HepG2 (cell line): ENCODE data around the gene CPAMD8. TPM values are rescaled to one million over a fixed set of nuclear protein-coding genes. Genes with fewer than 3 reads are reported as not detected.
A peak's percentile ranks its signal among the peaks of the same experiment; 100 is the strongest.

Source experiments
- ARNTL ChIP-seq: sonication (generic); formaldehyde crosslinking; IDR thresholded peaks from 2 replicates; pipeline ENCODE4 v1.4.0; 2020; ENCODE audit warnings: mild to moderate bottlenecking, missing genetic modification reagents
- ATAD3A ChIP-seq: sonication (generic); formaldehyde crosslinking; IDR thresholded peaks from 2 replicates; pipeline ENCODE4 v1.4.0; 2020; ENCODE audit warnings: missing genetic modification reagents
- CREBL2 ChIP-seq: sonication (generic); formaldehyde crosslinking; IDR thresholded peaks from 2 replicates; pipeline ENCODE4 v1.8.1; 2023; ENCODE audit warnings: missing genetic modification reagents, mild to moderate bottlenecking, borderline replicate concordance
- CTCF ChIP-seq: sonication (generic); formaldehyde crosslinking; IDR thresholded peaks from 2 replicates; pipeline ENCODE4 v1.5.0; 2020; ENCODE audit warnings: mild to moderate bottlenecking, missing genetic modification reagents, moderate library complexity
- DBP ChIP-seq: sonication (generic); formaldehyde crosslinking; IDR thresholded peaks from 2 replicates; pipeline ENCODE4 v1.4.0; 2020; ENCODE audit warnings: missing genetic modification reagents; ENCODE audit errors: not compliant biosample characterization
- ELK4 ChIP-seq: sonication (generic); formaldehyde crosslinking; IDR thresholded peaks from 2 replicates; pipeline ENCODE4 v1.9.0; 2021; ENCODE audit warnings: missing genetic modification reagents, borderline replicate concordance
- HHEX ChIP-seq: IDR thresholded peaks from 2 replicates; pipeline ENCODE4 v1.6.1; 2016; ENCODE audit warnings: control low read depth
- HOXA5 ChIP-seq: sonication (generic); formaldehyde crosslinking; IDR thresholded peaks from 2 replicates; pipeline ENCODE4 v1.4.0; 2020; ENCODE audit warnings: missing genetic modification reagents
- LCORL ChIP-seq, 2 experiments: fragments of 450-650 bp in 1 of 2; sonication (generic) in 1 of 2; formaldehyde crosslinking in 1 of 2; IDR thresholded peaks; 2 replicates each; pipeline versions ENCODE4 v1.5.0 to v1.6.1; 2017 to 2020; ENCODE audit warnings: antibody characterized with exemption in 1 of 2, missing genetic modification reagents in 1 of 2
- MLLT10 ChIP-seq: sonication (generic); formaldehyde crosslinking; IDR thresholded peaks from 2 replicates; pipeline ENCODE4 v1.4.0; 2020; ENCODE audit warnings: missing genetic modification reagents
- MTA1 ChIP-seq: sonication (generic); formaldehyde crosslinking; IDR thresholded peaks from 2 replicates; pipeline ENCODE4 v1.4.0; 2020; ENCODE audit warnings: missing genetic modification reagents, mild to moderate bottlenecking, borderline replicate concordance
- MTF1 ChIP-seq: sonication (generic); formaldehyde crosslinking; IDR thresholded peaks from 2 replicates; pipeline ENCODE4 v1.5.0; 2020; ENCODE audit warnings: missing genetic modification reagents
- POLR2AphosphoS5 ChIP-seq: IDR thresholded peaks from 2 replicates; pipeline ENCODE4 v1.6.1; 2012; ENCODE audit warnings: low read depth, low read length
- RNF2 ChIP-seq: fragments of 450-650 bp; conservative IDR thresholded peaks from 2 replicates; pipeline ENCODE4 v1.6.1; 2016; ENCODE audit warnings: low read depth
- SMARCC2 ChIP-seq: fragments of 450-650 bp; IDR thresholded peaks from 2 replicates; pipeline ENCODE4 v1.6.1; 2017; ENCODE audit warnings: antibody characterized with exemption, mild to moderate bottlenecking
- SMC3 ChIP-seq: IDR thresholded peaks from 2 replicates; pipeline ENCODE4 v1.6.1; 2011; ENCODE audit warnings: low read length, improper control_type of control experiment
- SOX13 ChIP-seq, 3 experiments: fragments of 450-650 bp in 1 of 3; sonication (generic) in 1 of 3; formaldehyde crosslinking in 1 of 3; IDR thresholded peaks in 2 of 3; conservative IDR thresholded peaks in 1 of 3; 2 replicates each; pipeline versions ENCODE4 v1.5.0 to v1.6.1; 2016 to 2020; ENCODE audit warnings: antibody characterized with exemption in 1 of 3, mild to moderate bottlenecking in 1 of 3, missing compliant biosample characterization in 1 of 3, missing genetic modification reagents in 1 of 3, moderate library complexity in 1 of 3
- XRCC5 ChIP-seq: fragments of 200-400 bp; formaldehyde crosslinking; optimal IDR thresholded peaks from 2 replicates; pipeline ENCODE3; 2017; ENCODE audit warnings: mild to moderate bottlenecking, low read length
- ZBTB42 ChIP-seq: sonication (generic); formaldehyde crosslinking; IDR thresholded peaks from 2 replicates; pipeline ENCODE4 v1.5.0; 2020; ENCODE audit warnings: mild to moderate bottlenecking, missing genetic modification reagents
- ZFP36 ChIP-seq: fragments of 150-350 bp; IDR thresholded peaks from 2 replicates; pipeline ENCODE4 v1.6.1; 2018; ENCODE audit warnings: borderline replicate concordance, low read length, low read depth; ENCODE audit not compliant: partially characterized antibody
- ZNF207 ChIP-seq: fragments of 450-650 bp; IDR thresholded peaks from 2 replicates; pipeline ENCODE4 v1.6.1; 2016; ENCODE audit warnings: antibody characterized with exemption, borderline replicate concordance
- ZNF557 ChIP-seq: sonication (generic); formaldehyde crosslinking; IDR thresholded peaks from 2 replicates; pipeline ENCODE4 v1.4.0; 2020; ENCODE audit warnings: missing genetic modification reagents
- ZNF724P ChIP-seq: sonication (generic); formaldehyde crosslinking; IDR thresholded peaks from 2 replicates; pipeline ENCODE4 v1.8.0; 2022; ENCODE audit warnings: missing genetic modification reagents, borderline replicate concordance
- ZNF775 ChIP-seq: sonication (generic); formaldehyde crosslinking; IDR thresholded peaks from 2 replicates; pipeline ENCODE4 v1.4.0; 2020; ENCODE audit warnings: missing genetic modification reagents, mild to moderate bottlenecking, moderate library complexity, borderline replicate concordance
- ZNF782 ChIP-seq: sonication (generic); formaldehyde crosslinking; IDR thresholded peaks from 2 replicates; pipeline ENCODE4 v1.4.0; 2020; ENCODE audit warnings: missing genetic modification reagents, mild to moderate bottlenecking, borderline replicate concordance
- polyA plus RNA-seq, 8 experiments: library from polyadenylated mRNA; depleted of rRNA in 3 of 8; stranded (reverse) in 7 of 8; unstranded in 1 of 8; fragments of >200 nt; fragmentation: Illumina TruSeq in 4 of 8; extraction: Trizol in 4 of 8; gene quantifications; 2 replicates each; pipeline versions ENCODE4 v1.2.1 to v1.2.3, GENCODE V29; 2011 to 2016; ENCODE audit warnings: low read depth in 4 of 8, missing spikeins in 1 of 8, mixed read lengths in 1 of 8; ENCODE audit not compliant: insufficient read depth in 1 of 8
- total RNA-seq, 5 experiments: library from RNA; depleted of rRNA; stranded (reverse); fragments of >200 nt; fragmentation: Illumina TruSeq; extraction: Trizol; gene quantifications; 2 replicates each; pipeline ENCODE4 v1.2.3, GENCODE V29; 2016; ENCODE audit warnings: low read depth in 1 of 5
- TF ChIP-seq, protein P1 (sequence below): IDR thresholded peaks from 2 replicates; pipeline ENCODE4 v1.6.1; 2016; ENCODE audit warnings: missing genetic modification reagents, missing compliant biosample characterization

Gene CPAMD8
- total and polyA plus RNA-seq, 2 of the 13 experiments (the other 11 are each of a cell fraction or from before 2014, with no cell fraction given), result 0.29 to 0.34 TPM

DNA sequence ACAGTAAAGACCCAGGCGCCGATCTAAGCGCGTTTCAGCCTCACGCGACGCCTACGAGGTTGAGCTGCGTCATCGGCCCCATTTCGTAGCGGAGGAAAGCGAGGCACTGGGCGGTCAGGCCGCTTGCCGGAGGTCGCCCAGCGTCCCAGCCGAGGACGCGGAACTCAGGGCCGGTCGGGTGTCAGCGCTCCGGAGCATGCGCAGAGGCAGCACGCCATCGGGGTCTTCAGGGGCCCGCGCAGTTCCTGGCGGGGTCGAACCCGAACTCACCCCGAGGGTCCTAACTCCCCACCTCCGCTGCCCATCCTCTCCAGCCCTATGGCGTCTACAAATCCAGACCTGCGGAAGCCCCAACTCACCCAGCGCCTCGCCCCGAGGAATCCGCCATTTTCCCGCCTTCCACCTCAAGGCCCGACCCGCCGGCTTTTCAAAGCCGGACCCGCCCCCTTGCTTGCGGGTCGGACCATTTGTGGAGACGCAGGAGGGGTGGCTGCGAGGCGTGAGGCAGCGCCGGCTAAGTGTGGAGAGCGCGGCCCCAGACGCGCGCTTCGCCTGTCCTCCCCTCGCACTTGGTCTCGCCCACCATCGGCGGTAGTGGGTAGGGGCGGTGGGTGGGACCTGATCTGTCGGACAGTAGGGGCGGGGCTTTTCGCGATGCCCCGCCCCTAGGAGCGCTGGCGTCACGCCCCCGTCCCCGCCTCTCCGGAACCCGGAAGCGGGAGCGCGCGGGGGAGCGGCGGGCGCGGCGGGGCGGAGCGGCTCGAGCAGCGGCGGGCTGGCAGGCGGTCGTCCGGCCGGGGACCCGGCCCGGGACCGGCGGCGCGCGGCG lies 48.6 kb upstream of the CPAMD8 start, which contains the start of the genes HAUS8 and MYO9B (continued):
- TF ChIP-seq ZBTB42 (CRISPR knock-in tag), result no peak
- TF ChIP-seq ZFP36, result no peak
- TF ChIP-seq RNF2, result peak; percentile 86; the same call in 1 of the 2 replicates
- TF ChIP-seq SMC3, result no peak
- no peak for TF ChIP-seq ZNF775 (CRISPR knock-in tag)
- no peak for TF ChIP-seq ZNF207
- TF ChIP-seq, protein P1, sequence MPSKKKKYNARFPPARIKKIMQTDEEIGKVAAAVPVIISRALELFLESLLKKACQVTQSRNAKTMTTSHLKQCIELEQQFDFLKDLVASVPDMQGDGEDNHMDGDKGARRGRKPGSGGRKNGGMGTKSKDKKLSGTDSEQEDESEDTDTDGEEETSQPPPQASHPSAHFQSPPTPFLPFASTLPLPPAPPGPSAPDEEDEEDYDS, result peak; percentile 85
- peak; percentile 77; the same call in 1 of the 2 replicates for TF ChIP-seq HOXA5 (CRISPR knock-in tag)
- peak; percentile 5; the same call in 1 of the 2 replicates for TF ChIP-seq ZNF782
- no peak for TF ChIP-seq MTF1 (CRISPR knock-in tag)
- no peak for TF ChIP-seq DBP (CRISPR knock-in tag)
- TF ChIP-seq MLLT10 (CRISPR knock-in tag), result no peak
- TF ChIP-seq HHEX (CRISPR knock-in tag), result no peak
- peak; percentile 60; the same call in 1 of the 2 replicates for TF ChIP-seq POLR2AphosphoS5
- TF ChIP-seq SOX13 (IDR thresholded peaks at IDR 0.05), result no peak
- peak in 1 of 2 experiments; percentile 30; a peak in 1 of 4 replicates for TF ChIP-seq SOX13 (CRISPR knock-in tag; conservative IDR thresholded peaks at IDR 0.05 in 1 of 2, IDR thresholded peaks at IDR 0.05 in 1 of 2)
- peak; percentile 59 for TF ChIP-seq ARNTL
- peak; percentile 94 for TF ChIP-seq XRCC5
- TF ChIP-seq ZNF724P, result no peak
- no peak for TF ChIP-seq SMARCC2
- TF ChIP-seq ATAD3A, result no peak
- no peak; the same call in 1 of the 2 replicates for TF ChIP-seq CTCF (CRISPR knock-in tag)
- TF ChIP-seq ZNF557 (CRISPR knock-in tag), result no peak
- no peak for TF ChIP-seq CREBL2 (CRISPR knock-in tag)
- no peak for TF ChIP-seq ELK4 (CRISPR knock-in tag)
- TF ChIP-seq LCORL (IDR thresholded peaks at IDR 0.05), result no peak
- TF ChIP-seq LCORL (CRISPR knock-in tag; IDR thresholded peaks at IDR 0.05), result peak; percentile 65
- TF ChIP-seq MTA1 (CRISPR knock-in tag), result no peak; the same call in 1 of the 2 replicates
